Esophagus squamous epithelium (tissue), 4 donors: ENCODE results near the gene IQCE.

Experiments used
- POLR2A ChIP-seq, 4 donors: fragments of 450-650 bp; IDR thresholded peaks; one replicate each; pipeline ENCODE4 v1.6.1; 2017; ENCODE audit warnings: antibody characterized with exemption in 4 of 4, mild to moderate bottlenecking in 4 of 4, moderate library complexity in 3 of 4
- TF ChIP-seq, protein P1 (sequence below), 6 experiments: fragments of 450-650 bp in 4 of 6; fragments of 200-600 bp in 2 of 6; sonication (generic) in 2 of 6; IDR thresholded peaks; one replicate each; pipeline ENCODE4 v1.5.1; 2016 to 2019; ENCODE audit warnings: antibody characterized with exemption in 6 of 6, mild to moderate bottlenecking in 4 of 6, moderate library complexity in 4 of 6

DNA sequence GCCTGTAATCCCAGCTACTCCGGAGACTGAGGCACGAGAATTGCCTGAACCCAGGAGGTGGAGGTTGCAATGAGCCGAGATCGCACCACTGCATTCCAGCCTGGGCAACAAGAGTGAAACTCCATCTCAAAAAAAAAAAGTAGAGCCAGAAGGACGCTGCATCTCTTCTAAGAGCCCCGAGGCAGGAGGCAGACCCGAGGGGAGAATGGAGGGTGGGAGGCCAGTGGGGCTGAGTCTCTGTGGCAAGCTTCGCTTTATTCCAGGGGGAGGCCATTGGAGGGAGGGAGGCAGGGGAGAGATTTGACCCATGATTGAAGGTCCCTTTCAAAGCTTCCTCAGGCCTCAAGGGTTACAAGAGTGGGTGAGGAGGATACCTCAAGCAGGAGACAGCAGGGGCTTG is 91.7 kb downstream of the IQCE start:
- TF ChIP-seq, protein P1, sequence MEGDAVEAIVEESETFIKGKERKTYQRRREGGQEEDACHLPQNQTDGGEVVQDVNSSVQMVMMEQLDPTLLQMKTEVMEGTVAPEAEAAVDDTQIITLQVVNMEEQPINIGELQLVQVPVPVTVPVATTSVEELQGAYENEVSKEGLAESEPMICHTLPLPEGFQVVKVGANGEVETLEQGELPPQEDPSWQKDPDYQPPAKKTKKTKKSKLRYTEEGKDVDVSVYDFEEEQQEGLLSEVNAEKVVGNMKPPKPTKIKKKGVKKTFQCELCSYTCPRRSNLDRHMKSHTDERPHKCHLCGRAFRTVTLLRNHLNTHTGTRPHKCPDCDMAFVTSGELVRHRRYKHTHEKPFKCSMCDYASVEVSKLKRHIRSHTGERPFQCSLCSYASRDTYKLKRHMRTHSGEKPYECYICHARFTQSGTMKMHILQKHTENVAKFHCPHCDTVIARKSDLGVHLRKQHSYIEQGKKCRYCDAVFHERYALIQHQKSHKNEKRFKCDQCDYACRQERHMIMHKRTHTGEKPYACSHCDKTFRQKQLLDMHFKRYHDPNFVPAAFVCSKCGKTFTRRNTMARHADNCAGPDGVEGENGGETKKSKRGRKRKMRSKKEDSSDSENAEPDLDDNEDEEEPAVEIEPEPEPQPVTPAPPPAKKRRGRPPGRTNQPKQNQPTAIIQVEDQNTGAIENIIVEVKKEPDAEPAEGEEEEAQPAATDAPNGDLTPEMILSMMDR (IDR thresholded peaks at IDR 0.05) = no peak
- TF ChIP-seq POLR2A (IDR thresholded peaks at IDR 0.05) = no peak
